ENCODE results near the gene FALEC. TPM values are rescaled to one million over a fixed set of nuclear protein-coding genes. Genes with fewer than 3 reads are reported as not detected.
A peak's percentile ranks its signal among the peaks of the same experiment; 100 is the strongest.

The FALEC gene
- total RNA-seq, 2 experiments from 2014 or later, result not detected

DNA sequence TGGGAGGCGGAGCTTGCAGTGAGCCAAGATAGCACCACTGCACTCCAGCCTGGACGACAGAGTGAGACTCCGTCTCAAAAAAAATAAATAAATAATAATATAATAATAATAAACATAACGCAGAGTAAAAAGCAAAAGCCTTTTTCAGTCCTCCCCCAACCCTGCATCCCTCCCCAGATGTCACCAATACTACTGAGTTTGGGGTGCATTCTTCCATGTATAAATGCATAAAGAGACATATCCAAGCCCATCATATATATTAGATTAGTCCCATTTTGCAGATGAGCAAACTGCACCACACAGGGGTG, 32.7 kb downstream of the FALEC start:
- ChIA-PET CTCF (interaction anchor here (2.7 kb wide), 1 partner anchor 12 kb away, joined by 12 read pairs; no protein-coding TSS in a partner anchor), POLR2A (interaction anchor here (0.7 to 2.2 kb wide), 4 partner anchors 13 to 184 kb away, joined by 3 to 11 read pairs (median 3); partner anchors contain the start of gene RPRD2)
- intact Hi-C loops (cut with DNase I, micrococcal nuclease), result no loop called here
- H3K9me3 Mint-ChIP-seq, result no peaks in the 10 kb centered on the region
- Histone ChIP-seq H3K27ac (ENCODE audit: low read depth in 1 of 2, low read length in 2 of 2) (no peak overlapping the region), H3K4me3 (ENCODE audit: low read length) (peak overlapping the region; percentile 49), H3K9me3 (ENCODE audit: control insufficient read depth in 1 of 2, insufficient read depth in 1 of 2, low read length in 2 of 2) (no peaks in the 10 kb centered on the region), H3K27me3 (ENCODE audit: control insufficient read depth in 1 of 2, insufficient read depth in 2 of 2, low read length in 2 of 2) (peaks cover 10 to 15% of the 10 kb centered on the region in 2 experiments), H3K36me3 (ENCODE audit: insufficient read depth, low read length) (no peaks in the 10 kb centered on the region), H3K4me1 (ENCODE audit: insufficient read depth, low read length) (peaks cover 39% of the 10 kb centered on the region)
- no peak for ATAC-seq (ENCODE audit: poor library complexity)
- peak overlapping the region; percentile 82 for H3K4me3 Mint-ChIP-seq
- TF ChIP-seq, protein P1, sequence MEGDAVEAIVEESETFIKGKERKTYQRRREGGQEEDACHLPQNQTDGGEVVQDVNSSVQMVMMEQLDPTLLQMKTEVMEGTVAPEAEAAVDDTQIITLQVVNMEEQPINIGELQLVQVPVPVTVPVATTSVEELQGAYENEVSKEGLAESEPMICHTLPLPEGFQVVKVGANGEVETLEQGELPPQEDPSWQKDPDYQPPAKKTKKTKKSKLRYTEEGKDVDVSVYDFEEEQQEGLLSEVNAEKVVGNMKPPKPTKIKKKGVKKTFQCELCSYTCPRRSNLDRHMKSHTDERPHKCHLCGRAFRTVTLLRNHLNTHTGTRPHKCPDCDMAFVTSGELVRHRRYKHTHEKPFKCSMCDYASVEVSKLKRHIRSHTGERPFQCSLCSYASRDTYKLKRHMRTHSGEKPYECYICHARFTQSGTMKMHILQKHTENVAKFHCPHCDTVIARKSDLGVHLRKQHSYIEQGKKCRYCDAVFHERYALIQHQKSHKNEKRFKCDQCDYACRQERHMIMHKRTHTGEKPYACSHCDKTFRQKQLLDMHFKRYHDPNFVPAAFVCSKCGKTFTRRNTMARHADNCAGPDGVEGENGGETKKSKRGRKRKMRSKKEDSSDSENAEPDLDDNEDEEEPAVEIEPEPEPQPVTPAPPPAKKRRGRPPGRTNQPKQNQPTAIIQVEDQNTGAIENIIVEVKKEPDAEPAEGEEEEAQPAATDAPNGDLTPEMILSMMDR (IDR thresholded peaks at IDR 0.05), result no peak
- H3K27me3 Mint-ChIP-seq, result peaks cover 34% of the 10 kb centered on the region
- H3K36me3 Mint-ChIP-seq (ENCODE audit: low read depth), result no peaks in the 10 kb centered on the region
- no peak overlapping the region for H3K27ac Mint-ChIP-seq
- H3K4me1 Mint-ChIP-seq (ENCODE audit: low read depth), result peaks cover 23% of the 10 kb centered on the region
- DNase-seq, result no peak

DNA sequence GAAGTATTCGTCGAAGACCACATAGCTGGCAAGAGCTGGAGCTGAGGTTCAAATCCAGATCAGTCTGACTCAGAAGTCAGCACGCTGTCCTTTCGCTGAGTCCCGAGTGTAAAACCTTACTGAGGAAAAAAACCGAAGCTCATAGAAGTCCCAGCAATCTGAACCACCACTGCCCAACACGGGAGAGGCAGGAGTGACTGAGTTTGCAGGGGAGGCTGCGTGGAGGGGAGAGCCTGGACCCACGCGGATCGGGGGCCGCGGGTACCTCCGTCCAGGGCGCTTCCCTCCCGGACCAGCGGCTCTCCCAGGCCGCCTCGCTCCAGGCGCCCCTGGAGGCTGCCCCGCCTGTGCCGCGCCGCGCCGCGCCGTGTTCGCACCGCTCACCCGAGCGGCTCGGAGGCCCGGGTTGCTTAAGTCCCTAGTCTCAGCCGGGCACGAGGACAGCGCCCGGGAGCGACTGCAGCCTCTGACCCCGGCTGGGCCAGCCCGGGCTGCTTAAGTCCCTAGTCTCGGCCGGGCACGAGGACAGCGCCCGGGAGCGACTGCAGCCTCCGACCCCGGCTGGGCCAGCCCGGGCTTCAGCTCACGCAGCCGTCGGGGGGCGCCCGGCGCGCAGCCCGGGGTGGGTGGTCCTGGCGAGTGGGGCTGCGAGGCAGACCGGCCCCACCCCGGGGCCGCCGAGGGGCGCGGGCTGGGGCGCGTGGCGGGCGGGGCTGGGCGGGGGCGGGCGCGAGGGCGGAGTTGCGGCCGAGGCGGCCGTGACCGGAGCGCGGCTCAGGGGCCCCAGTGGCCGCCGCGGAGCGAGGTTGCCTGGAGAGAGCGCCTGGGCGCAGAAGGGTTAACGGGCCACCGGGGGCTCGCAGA, 33.3 kb downstream of the FALEC start, which contains the start of gene ADAMTSL4:
ADAMTSL4 (plus strand) TSS at position 777 of the 864 bp plus-strand sequence. CDS start 2,881 bp downstream, outside the sequence.
- CTCF ChIA-PET, result interaction anchor here (1.5 to 2.7 kb wide), 2 partner anchors 12 to 71 kb away, joined by 6 to 12 read pairs; no protein-coding TSS in a partner anchor
- peak within 1 kb of the TSS; percentile 49 for H3K4me3 ChIP-seq (ENCODE audit: low read length)
- no peak within 1 kb of the TSS for H3K27ac ChIP-seq (ENCODE audit: low read depth in 1 of 2, low read length in 2 of 2)
- POLR2A ChIA-PET, result interaction anchor here (1.0 to 2.2 kb wide), 6 partner anchors 12 to 185 kb away, joined by 3 to 11 read pairs (median 3); partner anchors contain the start of gene RPRD2
- no peaks in the 10 kb centered on the region for H3K36me3 Mint-ChIP-seq (ENCODE audit: low read depth)
- H3K4me3 Mint-ChIP-seq, result peak within 1 kb of the TSS; percentile 82
- DNase-seq (peak in 4 of 14 experiments; percentile 36 to 70 (median 58)), ATAC-seq (ENCODE audit: poor library complexity) (peak; percentile 76)
- H3K9me3 ChIP-seq (ENCODE audit: control insufficient read depth in 1 of 2, insufficient read depth in 1 of 2, low read length in 2 of 2), result no peaks in the 10 kb centered on the region
- no peaks in the 10 kb centered on the region for H3K9me3 Mint-ChIP-seq
- peaks cover 39% of the 10 kb centered on the region for H3K4me1 ChIP-seq (ENCODE audit: insufficient read depth, low read length)
- no peak within 1 kb of the TSS for H3K27ac Mint-ChIP-seq
- H3K27me3 ChIP-seq (ENCODE audit: control insufficient read depth in 1 of 2, insufficient read depth in 2 of 2, low read length in 2 of 2), result peaks cover 10 to 15% of the 10 kb centered on the region in 2 experiments
- TF ChIP-seq, protein P1 (IDR thresholded peaks at IDR 0.05), result no peak
- H3K4me1 Mint-ChIP-seq (ENCODE audit: low read depth), result peaks cover 23% of the 10 kb centered on the region
- H3K36me3 ChIP-seq (ENCODE audit: insufficient read depth, low read length), result no peaks in the 10 kb centered on the region
- intact Hi-C loops (cut with DNase I, micrococcal nuclease), result no loop called here
- peaks cover 34% of the 10 kb centered on the region for H3K27me3 Mint-ChIP-seq

DNA sequence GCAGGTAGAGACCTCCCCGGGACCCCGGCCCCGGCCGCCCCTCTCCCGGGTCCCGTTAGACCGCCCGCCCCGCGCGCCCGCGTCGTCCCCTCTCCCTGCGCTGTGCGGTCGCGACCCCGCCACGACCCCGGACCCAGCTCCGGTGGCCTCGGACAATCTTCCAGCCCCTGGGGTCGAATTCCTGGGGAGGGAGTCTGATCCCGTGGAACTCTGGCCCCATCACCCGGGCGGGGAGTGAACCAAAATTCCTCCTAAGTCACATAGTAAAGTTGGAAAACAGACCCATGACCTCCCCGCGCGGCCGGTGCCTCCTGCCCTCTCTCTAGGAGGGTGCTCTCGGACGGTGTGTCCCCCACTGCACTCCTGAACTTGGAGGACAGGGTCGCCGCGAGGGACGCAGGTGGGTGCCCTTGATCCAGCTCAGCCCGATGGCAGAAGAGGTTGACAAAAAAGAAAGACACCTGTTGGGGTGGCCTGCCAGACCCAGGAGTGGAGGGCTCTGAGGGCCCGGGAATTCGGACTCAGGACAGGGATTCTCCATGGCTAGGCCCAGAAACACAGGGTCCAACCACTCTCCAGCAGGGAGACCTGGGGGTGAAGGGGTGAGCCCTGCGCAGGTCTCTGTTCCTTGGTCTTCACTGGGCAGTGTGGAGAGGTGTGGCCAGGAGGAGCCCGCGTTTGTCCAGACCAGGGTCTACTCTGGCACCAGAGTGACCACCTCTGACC, 34.1 kb downstream of the FALEC start:
- intact Hi-C loops (cut with DNase I, micrococcal nuclease), result no loop called here
- H3K4me1 ChIP-seq (ENCODE audit: insufficient read depth, low read length), result peaks cover 39% of the 10 kb centered on the region

More for the DNA sequence above, 34.1 kb downstream of the FALEC start:
- Mint-ChIP-seq H3K36me3 (ENCODE audit: low read depth) (no peaks in the 10 kb centered on the region), H3K4me3 (peak overlapping the region; percentile 80), H3K27me3 (peaks cover 34% of the 10 kb centered on the region), H3K9me3 (no peaks in the 10 kb centered on the region), H3K4me1 (ENCODE audit: low read depth) (peaks cover 23% of the 10 kb centered on the region), H3K27ac (no peak overlapping the region)
- POLR2A ChIA-PET, result interaction anchor here (1.0 to 2.2 kb wide), 5 partner anchors 12 to 70 kb away, joined by 3 to 11 read pairs (median 3); no protein-coding TSS in a partner anchor
- H3K4me3 ChIP-seq (ENCODE audit: low read length), result no peak overlapping the region
- DNase-seq (no peak), ATAC-seq (ENCODE audit: poor library complexity) (no peak)
- no peaks in the 10 kb centered on the region for H3K9me3 ChIP-seq (ENCODE audit: control insufficient read depth in 1 of 2, insufficient read depth in 1 of 2, low read length in 2 of 2)
- no peaks in the 10 kb centered on the region for H3K36me3 ChIP-seq (ENCODE audit: insufficient read depth, low read length)
- TF ChIP-seq, protein P1 (IDR thresholded peaks at IDR 0.05), result no peak
- CTCF ChIA-PET, result interaction anchor here (1.5 kb wide), 1 partner anchor 70 kb away, joined by 6 read pairs; no protein-coding TSS in a partner anchor
- H3K27me3 ChIP-seq (ENCODE audit: control insufficient read depth in 1 of 2, insufficient read depth in 2 of 2, low read length in 2 of 2), result peaks cover 10 to 15% of the 10 kb centered on the region in 2 experiments
- H3K27ac ChIP-seq (ENCODE audit: low read depth in 1 of 2, low read length in 2 of 2), result no peak overlapping the region
